B cell (primary cell): ENCODE data around the gene PLK2.

ENCODE experiments used
- EZH2 ChIP-seq: IDR thresholded peaks from 2 replicates; pipeline ENCODE4 v1.6.1; 2012; ENCODE audit warnings: borderline replicate concordance, low read depth, mild to moderate bottlenecking, moderate library complexity, low read length; ENCODE audit not compliant: insufficient read depth, poor library complexity, severe bottlenecking
- TF ChIP-seq, protein P1 (sequence below): fragments of 200-600 bp; IDR thresholded peaks from one replicate; pipeline ENCODE4 v1.8.0; 2022; ENCODE audit warnings: antibody characterized with exemption, mild to moderate bottlenecking

DNA sequence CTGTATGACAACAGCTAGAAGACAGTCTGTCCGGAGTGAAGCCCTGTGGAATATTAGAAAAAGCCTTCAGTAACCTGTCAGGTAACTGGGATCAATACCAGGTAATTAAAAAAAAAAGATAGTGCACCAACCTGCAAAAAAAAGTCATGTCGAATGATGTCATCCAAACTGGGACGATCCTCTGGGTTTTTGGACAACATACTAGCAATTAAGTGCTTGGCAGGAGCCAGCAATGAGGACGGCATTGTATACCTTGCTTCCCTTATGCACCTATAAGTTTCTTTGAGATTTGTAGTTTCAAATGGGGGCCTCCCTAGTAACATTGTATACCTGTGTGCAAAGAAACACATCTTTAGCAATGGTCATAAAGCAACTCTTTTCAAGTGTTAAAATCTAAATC, 2.8 kb downstream of the PLK2 start:
- TF ChIP-seq, protein P1, sequence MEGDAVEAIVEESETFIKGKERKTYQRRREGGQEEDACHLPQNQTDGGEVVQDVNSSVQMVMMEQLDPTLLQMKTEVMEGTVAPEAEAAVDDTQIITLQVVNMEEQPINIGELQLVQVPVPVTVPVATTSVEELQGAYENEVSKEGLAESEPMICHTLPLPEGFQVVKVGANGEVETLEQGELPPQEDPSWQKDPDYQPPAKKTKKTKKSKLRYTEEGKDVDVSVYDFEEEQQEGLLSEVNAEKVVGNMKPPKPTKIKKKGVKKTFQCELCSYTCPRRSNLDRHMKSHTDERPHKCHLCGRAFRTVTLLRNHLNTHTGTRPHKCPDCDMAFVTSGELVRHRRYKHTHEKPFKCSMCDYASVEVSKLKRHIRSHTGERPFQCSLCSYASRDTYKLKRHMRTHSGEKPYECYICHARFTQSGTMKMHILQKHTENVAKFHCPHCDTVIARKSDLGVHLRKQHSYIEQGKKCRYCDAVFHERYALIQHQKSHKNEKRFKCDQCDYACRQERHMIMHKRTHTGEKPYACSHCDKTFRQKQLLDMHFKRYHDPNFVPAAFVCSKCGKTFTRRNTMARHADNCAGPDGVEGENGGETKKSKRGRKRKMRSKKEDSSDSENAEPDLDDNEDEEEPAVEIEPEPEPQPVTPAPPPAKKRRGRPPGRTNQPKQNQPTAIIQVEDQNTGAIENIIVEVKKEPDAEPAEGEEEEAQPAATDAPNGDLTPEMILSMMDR, result no peak
- no peak for TF ChIP-seq EZH2
